B cell (primary cell): ENCODE data around the gene PNPLA1.

Source experiments
- CTCF ChIP-seq: fragments of 200-600 bp; IDR thresholded peaks from one replicate; pipeline ENCODE4 v1.8.0; 2022; ENCODE audit warnings: antibody characterized with exemption, mild to moderate bottlenecking
- EZH2 ChIP-seq: IDR thresholded peaks from 2 replicates; pipeline ENCODE4 v1.6.1; 2012; ENCODE audit warnings: borderline replicate concordance, low read depth, mild to moderate bottlenecking, moderate library complexity, low read length; ENCODE audit not compliant: insufficient read depth, poor library complexity, severe bottlenecking

- TF ChIP-seq EZH2 = no peak
- no peak for TF ChIP-seq CTCF
Observed at GRCh38 chr6:36249536-36249935, 20.3 kb upstream of the PNPLA1 start.
